ENCODE measurements around the gene LIPG. TPM values are rescaled to one million over a fixed set of nuclear protein-coding genes. Genes with fewer than 3 reads are reported as not detected.

Gene LIPG
- total RNA-seq, 1 experiment from 2014 or later, result 92.0 TPM

- Histone ChIP-seq H3K27ac (ENCODE audit: low read length) (no peak overlapping the region), H3K9me3 (ENCODE audit: control insufficient read depth, insufficient read depth, low read depth, low read length) (no peaks in the 10 kb centered on the region), H3K27me3 (ENCODE audit: control insufficient read depth, insufficient read depth, low read length) (no peaks in the 10 kb centered on the region), H3K4me3 (ENCODE audit: low read depth in 2 of 2, low read length in 2 of 2) (no peak overlapping the region), H3K4me1 (ENCODE audit: control insufficient read depth, insufficient read depth, low read length) (no peaks in the 10 kb centered on the region; the same call in 1 of the 2 replicates), H3K36me3 (ENCODE audit: control insufficient read depth, insufficient read depth, low read length) (no peaks in the 10 kb centered on the region)
- no peak for DNase-seq (ENCODE audit: low read depth, low spot score)
- ChIA-PET CTCF (no interaction called here), POLR2A (no interaction called here)
- ATAC-seq, result no peak
- intact Hi-C loops (cut with micrococcal nuclease; ENCODE audit: unreplicated experiment) (no loop called here), in situ Hi-C loops (cut with HindIII; ENCODE audit: low pct_unique_long_range_greater_than_20kb, low sequenced_read_pairs) (no loop called here)
- TF ChIP-seq POLR2AphosphoS5 (IDR thresholded peaks at IDR 0.05; ENCODE audit: low read depth, low read length), result no peak
- TF ChIP-seq CTCF (IDR thresholded peaks at IDR 0.05), result no peak
- TF ChIP-seq TCF7L2 (IDR thresholded peaks at IDR 0.05; ENCODE audit: low read depth, low read length), result no peak
- no peak for TF ChIP-seq REST (IDR thresholded peaks at IDR 0.05; ENCODE audit: insufficient read depth in 1 of 2, low read depth in 2 of 2, low read length in 1 of 2)
- no peak for TF ChIP-seq SIN3A (IDR thresholded peaks at IDR 0.05; ENCODE audit: borderline replicate concordance, insufficient read depth, low read depth, low read length)
- no TSS peak for BruUV-seq (replicated peaks)
Observed at GRCh38 chr18:49555641-49556040, 6.2 kb upstream of the LIPG start.

GRCh38 chr18:49558356-49558755 lies 3.5 kb upstream of the LIPG start:
- no peak overlapping the region for H3K27ac ChIP-seq (ENCODE audit: low read length)
- no peaks in the 10 kb centered on the region for H3K9me3 ChIP-seq (ENCODE audit: control insufficient read depth, insufficient read depth, low read depth, low read length)
- no peaks in the 10 kb centered on the region; the same call in 1 of the 2 replicates for H3K4me1 ChIP-seq (ENCODE audit: control insufficient read depth, insufficient read depth, low read length)
- CTCF ChIA-PET, result interaction anchor here (0.6 kb wide), 1 partner anchor 381 kb away, joined by 7 read pairs; no protein-coding TSS in a partner anchor
- no peaks in the 10 kb centered on the region for H3K36me3 ChIP-seq (ENCODE audit: control insufficient read depth, insufficient read depth, low read length)
- no peak for TF ChIP-seq CTCF (IDR thresholded peaks at IDR 0.05)
- TF ChIP-seq POLR2AphosphoS5 (IDR thresholded peaks at IDR 0.05; ENCODE audit: low read depth, low read length), result no peak
- no peak for TF ChIP-seq SIN3A (IDR thresholded peaks at IDR 0.05; ENCODE audit: borderline replicate concordance, insufficient read depth, low read depth, low read length)
- no peak for TF ChIP-seq REST (IDR thresholded peaks at IDR 0.05; ENCODE audit: insufficient read depth in 1 of 2, low read depth in 2 of 2, low read length in 1 of 2)
- no peak for TF ChIP-seq TCF7L2 (IDR thresholded peaks at IDR 0.05; ENCODE audit: low read depth, low read length)
- ATAC-seq, result no peak
- no TSS peak for BruUV-seq (replicated peaks)
- no peak for DNase-seq (ENCODE audit: low read depth, low spot score)
- in situ Hi-C loops (cut with HindIII; ENCODE audit: low pct_unique_long_range_greater_than_20kb, low sequenced_read_pairs) (no loop called here), intact Hi-C loops (cut with micrococcal nuclease; ENCODE audit: unreplicated experiment) (loop anchor here (2.0 kb wide), 1 partner anchor 300 kb away; no protein-coding TSS in a partner anchor)
- POLR2A ChIA-PET, result no interaction called here
- no peaks in the 10 kb centered on the region for H3K27me3 ChIP-seq (ENCODE audit: control insufficient read depth, insufficient read depth, low read length)
- no peak overlapping the region for H3K4me3 ChIP-seq (ENCODE audit: low read depth in 2 of 2, low read length in 2 of 2)
